ENCODE measurements around the gene ISYNA1.
A peak's percentile ranks its signal among the peaks of the same experiment; 100 is the strongest.

Gene ISYNA1

GRCh38 chr19:18442941-18443340 is 5.0 kb upstream of the ISYNA1 start:
- DNase-seq: no peak

DNA sequence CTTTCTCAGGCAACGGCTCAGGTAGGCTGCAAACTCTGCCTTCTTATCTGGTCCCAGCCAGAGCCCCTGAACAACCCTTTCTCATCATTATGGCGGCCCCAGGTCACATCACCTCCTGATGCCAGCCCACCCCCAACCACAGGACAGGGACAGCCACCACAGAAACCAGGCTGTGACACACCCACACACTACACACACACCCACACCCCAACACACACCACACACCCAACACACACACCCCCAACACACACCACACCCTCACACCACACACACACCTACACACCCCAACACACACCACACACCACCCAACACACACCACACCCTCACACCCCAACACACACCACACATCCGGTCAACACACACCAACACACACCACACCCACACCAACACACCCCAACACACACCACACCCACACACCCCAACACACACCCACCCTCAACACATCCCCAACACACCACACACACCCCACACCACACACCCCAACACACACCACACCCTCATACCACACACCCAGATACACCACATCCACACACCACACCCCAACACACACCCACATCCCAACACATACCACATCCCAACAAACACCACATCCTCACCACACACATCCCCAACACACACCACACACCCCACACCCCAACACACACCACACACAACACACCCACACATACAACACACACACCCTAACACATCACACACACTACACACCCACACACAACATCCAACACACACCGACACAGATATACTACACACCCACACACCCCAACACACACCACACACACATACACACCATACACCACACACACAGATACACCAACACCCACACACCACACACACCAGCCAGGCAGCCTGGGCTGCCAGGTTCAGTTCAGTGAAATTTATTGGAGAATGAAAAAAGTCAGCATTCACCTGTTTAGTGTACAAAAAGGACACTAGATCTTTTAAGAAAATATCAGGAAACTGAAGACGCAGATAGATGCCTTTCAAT is 4.2 kb upstream of the ISYNA1 start:
- DNase-seq: no peak

DNA sequence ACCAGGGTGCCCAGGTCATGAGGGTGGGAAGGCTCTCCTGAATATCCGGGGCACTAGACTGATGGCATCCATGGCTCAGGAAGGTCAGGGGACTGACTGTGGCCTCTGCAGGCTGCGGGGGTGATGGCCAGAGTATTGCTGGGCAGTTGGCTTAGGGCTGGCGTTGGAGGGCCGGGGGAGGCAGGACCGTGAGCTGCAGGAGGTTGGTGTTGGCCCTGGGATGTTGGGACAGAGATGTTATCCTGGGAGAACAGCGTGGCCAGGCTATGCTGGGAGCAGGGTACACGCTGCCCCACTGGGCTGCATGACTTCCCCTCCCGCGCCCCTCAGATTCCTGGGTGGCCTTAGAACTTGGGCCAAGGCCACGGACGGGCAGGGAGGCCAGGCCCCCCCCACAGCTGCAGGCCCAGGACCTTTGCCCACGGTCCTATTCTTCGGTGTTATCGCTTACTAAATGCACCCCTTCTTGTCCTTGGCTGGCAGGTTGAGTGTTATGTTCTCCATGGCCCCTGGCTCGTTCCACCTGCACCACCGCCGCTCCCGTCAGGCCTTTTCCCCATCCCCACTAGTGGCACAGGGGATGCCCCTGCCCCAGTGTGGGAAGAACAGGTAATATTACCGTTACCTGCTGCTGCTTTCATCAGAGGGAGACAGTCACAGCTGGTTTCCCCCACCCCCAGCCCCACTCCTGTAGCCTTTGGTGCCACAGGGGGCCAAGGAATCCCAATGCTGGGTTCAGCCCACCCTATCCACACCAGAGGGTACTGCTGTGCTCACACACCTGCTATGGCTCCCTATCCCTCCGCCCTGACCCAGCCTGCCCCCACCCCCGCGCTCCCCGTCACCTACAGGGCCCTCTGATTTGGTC is 3.2 kb upstream of the ISYNA1 start:
- DNase-seq: no peak

GRCh38 chr19:18440415-18440877 is 2.5 kb upstream of the ISYNA1 start:
- DNase-seq: peak; percentile 45

- DNase-seq: no peak
These were observed 1.9 kb upstream of the ISYNA1 start for GRCh38 chr19:18439910-18440237.

GRCh38 chr19:18439025-18439909 is 1.3 kb upstream of the ISYNA1 start:
- DNase-seq: no peak

- no peak for DNase-seq
These were observed 545 bp upstream of the ISYNA1 start for GRCh38 chr19:18438331-18439024.

- DNase-seq: no peak
These were observed 1.1 kb downstream of the ISYNA1 start for GRCh38 chr19:18436671-18437490.

GRCh38 chr19:18435842-18436670 is 1.9 kb downstream of the ISYNA1 start:
- no peak for DNase-seq

DNA sequence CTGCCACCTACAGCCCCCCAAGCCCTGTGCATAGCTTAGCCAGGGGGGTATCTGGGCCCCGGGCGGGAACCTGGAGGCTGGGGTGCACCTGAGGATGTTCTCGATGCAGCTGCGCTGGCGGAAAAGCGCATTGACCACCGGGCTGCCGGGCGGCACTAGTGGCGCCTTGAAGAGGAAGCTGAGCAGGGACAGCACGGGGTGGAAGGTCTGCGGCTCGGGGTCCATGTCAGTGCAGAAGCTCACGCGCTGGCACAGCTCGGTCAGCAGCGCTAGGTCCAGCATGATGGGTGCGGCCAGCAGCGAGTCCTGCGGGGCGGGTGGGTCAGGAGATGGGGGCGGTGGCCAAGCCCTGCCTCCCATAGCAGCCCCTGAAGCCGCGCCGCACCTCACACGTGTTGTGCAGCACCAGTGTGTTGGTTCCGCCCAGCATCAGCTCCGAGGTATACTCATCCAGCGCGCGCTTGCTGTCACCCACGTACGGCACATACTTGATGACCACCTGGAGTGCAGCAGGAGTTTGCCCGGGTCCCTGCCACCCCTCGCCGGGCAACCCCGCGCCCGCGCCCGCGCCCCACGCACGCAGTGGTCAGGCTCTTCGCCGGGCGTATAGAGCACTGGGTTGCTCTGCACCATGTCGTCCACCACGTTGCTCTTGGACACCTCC is 2.6 kb downstream of the ISYNA1 start:
- DNase-seq: no peak

- no peak for DNase-seq
These were observed 3.3 kb downstream of the ISYNA1 start for GRCh38 chr19:18434411-18435175.

DNA sequence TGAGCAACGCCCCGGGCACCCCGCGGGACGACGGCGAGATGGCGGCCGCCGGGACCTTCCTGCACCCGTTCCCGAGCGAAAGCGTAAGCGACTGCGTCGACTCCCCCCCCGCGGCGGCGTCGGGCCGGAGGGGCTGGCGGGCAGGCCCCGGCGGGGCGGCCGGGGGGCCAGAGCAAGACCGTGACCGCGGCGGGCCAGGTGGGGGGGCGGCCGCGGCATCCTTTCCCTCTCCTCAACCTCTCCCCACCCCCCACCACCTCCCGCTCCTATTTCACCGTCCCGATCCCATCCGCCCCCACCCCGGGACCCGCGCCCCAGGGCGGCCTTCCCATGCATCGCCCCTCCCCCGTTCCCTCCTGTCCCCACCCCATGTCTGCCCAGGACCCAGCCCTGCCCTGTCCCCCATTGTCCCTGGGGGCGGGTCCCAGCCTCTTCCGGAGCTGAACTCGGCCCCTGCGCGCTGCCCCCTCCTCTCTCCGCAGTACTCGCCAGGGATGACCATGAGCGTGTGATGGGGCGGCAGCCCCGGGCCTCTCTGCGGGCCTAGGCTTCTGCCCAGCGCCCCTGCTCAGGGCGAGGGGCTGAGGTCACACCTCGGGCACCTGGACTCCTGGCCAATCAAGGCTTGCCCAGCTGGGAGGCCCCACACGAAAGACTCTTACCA is 4.1 kb downstream of the ISYNA1 start:
- DNase-seq: no peak

- DNase-seq: no peak
These were observed 4.8 kb downstream of the ISYNA1 start for GRCh38 chr19:18433015-18433691.

- no peak for DNase-seq
These were observed 5.5 kb downstream of the ISYNA1 start for GRCh38 chr19:18432275-18433014.

GRCh38 chr19:18431351-18432197 is 6.4 kb downstream of the ISYNA1 start:
- no peak for DNase-seq

All from NCI-H510A (cell line).